Measurements from ENCODE around the gene ARHGAP6. TPM values are rescaled to one million over a fixed set of nuclear protein-coding genes. Genes with fewer than 3 reads are reported as not detected.
"Not testable (repeated sequence)": the region's sequence is repeated elsewhere in the genome, so short reads cannot be mapped to it uniquely, and the experiment has no call there.

ARHGAP6 gene
- total RNA-seq, 1 experiment from 2014 or later: not detected

GRCh38 chrX:11628399-11628798 lies 37.3 kb downstream of the ARHGAP6 start:
- no peaks in the 10 kb centered on the region for H3K9me2 ChIP-seq (replicated peaks; ENCODE audit: insufficient read depth, low read length)
- no peak overlapping the region for H3K4me3 ChIP-seq (ENCODE audit: low read length)
- H3K79me2 ChIP-seq (ENCODE audit: low read length): no peaks in the 10 kb centered on the region
- peaks cover 12% of the 10 kb centered on the region; the same call in 1 of the 2 replicates for H3K9me3 ChIP-seq (ENCODE audit: low read length)
- no peak overlapping the region for H3K4me2 ChIP-seq (ENCODE audit: low read depth, low read length, poor library complexity, severe bottlenecking)
- DNase-seq: no peak
- H4K20me1 ChIP-seq (ENCODE audit: insufficient read depth, low read depth, low read length): no peaks in the 10 kb centered on the region
- H3K36me3 ChIP-seq (ENCODE audit: insufficient read depth, low read length): no peaks in the 10 kb centered on the region
- H3K27ac ChIP-seq (ENCODE audit: low read length): no peak overlapping the region
- H3K27me3 ChIP-seq (ENCODE audit: low read length): no peaks in the 10 kb centered on the region
- H3K9ac ChIP-seq (ENCODE audit: low read length): no peak overlapping the region
- no peak overlapping the region for H2AFZ ChIP-seq (ENCODE audit: low read length)
- no peaks in the 10 kb centered on the region for H3K4me1 ChIP-seq (ENCODE audit: low read length)

- H3K4me1 ChIP-seq (ENCODE audit: low read length): no peaks in the 10 kb centered on the region
- no peaks in the 10 kb centered on the region for H3K27me3 ChIP-seq (ENCODE audit: low read length)
- no peaks in the 10 kb centered on the region for H3K79me2 ChIP-seq (ENCODE audit: low read length)
- no peaks in the 10 kb centered on the region for H4K20me1 ChIP-seq (ENCODE audit: insufficient read depth, low read depth, low read length)
- no peaks in the 10 kb centered on the region for H3K9me2 ChIP-seq (replicated peaks; ENCODE audit: insufficient read depth, low read length)
- no peak overlapping the region for H3K4me3 ChIP-seq (ENCODE audit: low read length)
- no peak overlapping the region for H3K27ac ChIP-seq (ENCODE audit: low read length)
- no peak for DNase-seq
- H3K4me2 ChIP-seq (ENCODE audit: low read depth, low read length, poor library complexity, severe bottlenecking): no peak overlapping the region
- no peak overlapping the region for H3K9ac ChIP-seq (ENCODE audit: low read length)
- H3K9me3 ChIP-seq (ENCODE audit: low read length): peaks cover 12% of the 10 kb centered on the region; the same call in 1 of the 2 replicates
- no peak overlapping the region for H2AFZ ChIP-seq (ENCODE audit: low read length)
- no peaks in the 10 kb centered on the region for H3K36me3 ChIP-seq (ENCODE audit: insufficient read depth, low read length)
These were observed 39.4 kb downstream of the ARHGAP6 start for GRCh38 chrX:11626351-11626750.

GRCh38 chrX:11619441-11619840 lies 46.3 kb downstream of the ARHGAP6 start:
- Histone ChIP-seq H3K4me1 (ENCODE audit: low read length) (no peaks in the 10 kb centered on the region), H3K79me2 (ENCODE audit: low read length) (no peaks in the 10 kb centered on the region), H3K4me3 (ENCODE audit: low read length) (no peak overlapping the region), H3K27me3 (ENCODE audit: low read length) (no peaks in the 10 kb centered on the region; the same call in 1 of the 2 replicates), H2AFZ (ENCODE audit: low read length) (no peak overlapping the region), H3K9ac (ENCODE audit: low read length) (no peak overlapping the region), H3K9me3 (ENCODE audit: low read length) (no peaks in the 10 kb centered on the region), H3K36me3 (ENCODE audit: insufficient read depth, low read length) (no peaks in the 10 kb centered on the region), H3K27ac (ENCODE audit: low read length) (no peak overlapping the region), H3K4me2 (ENCODE audit: low read depth, low read length, poor library complexity, severe bottlenecking) (no peak overlapping the region), H3K9me2 (replicated peaks; ENCODE audit: insufficient read depth, low read length) (no peaks in the 10 kb centered on the region), H4K20me1 (ENCODE audit: insufficient read depth, low read depth, low read length) (no peaks in the 10 kb centered on the region)
- DNase-seq: no peak

GRCh38 chrX:11614253-11614652 lies 51.5 kb downstream of the ARHGAP6 start:
- H4K20me1 ChIP-seq (ENCODE audit: insufficient read depth, low read depth, low read length); H3K4me2 ChIP-seq (ENCODE audit: low read depth, low read length, poor library complexity, severe bottlenecking); H3K79me2 ChIP-seq (ENCODE audit: low read length); H3K27me3 ChIP-seq (ENCODE audit: low read length); H2AFZ ChIP-seq (ENCODE audit: low read length); H3K9ac ChIP-seq (ENCODE audit: low read length); H3K4me3 ChIP-seq (ENCODE audit: low read length); H3K9me3 ChIP-seq (ENCODE audit: low read length); H3K27ac ChIP-seq (ENCODE audit: low read length); H3K9me2 ChIP-seq (replicated peaks; ENCODE audit: insufficient read depth, low read length); DNase-seq; H3K36me3 ChIP-seq (ENCODE audit: insufficient read depth, low read length): not testable (repeated sequence)
- peaks cover 17% of the 10 kb centered on the region for H3K4me1 ChIP-seq (ENCODE audit: low read length)

- Histone ChIP-seq H3K4me1 (ENCODE audit: low read length) (peaks cover 24% of the 10 kb centered on the region), H3K27ac (ENCODE audit: low read length) (no peak overlapping the region), H3K4me2 (ENCODE audit: low read depth, low read length, poor library complexity, severe bottlenecking) (no peak overlapping the region), H4K20me1 (ENCODE audit: insufficient read depth, low read depth, low read length) (no peaks in the 10 kb centered on the region), H3K9me2 (replicated peaks; ENCODE audit: insufficient read depth, low read length) (no peaks in the 10 kb centered on the region), H3K27me3 (ENCODE audit: low read length) (no peaks in the 10 kb centered on the region), H3K79me2 (ENCODE audit: low read length) (no peaks in the 10 kb centered on the region), H3K9me3 (ENCODE audit: low read length) (no peaks in the 10 kb centered on the region), H3K36me3 (ENCODE audit: insufficient read depth, low read length) (no peaks in the 10 kb centered on the region), H3K4me3 (ENCODE audit: low read length) (no peak overlapping the region), H2AFZ (ENCODE audit: low read length) (peak overlapping the region; percentile 9), H3K9ac (ENCODE audit: low read length) (no peak overlapping the region)
- DNase-seq: peak; percentile 69
These were observed 53.8 kb downstream of the ARHGAP6 start for GRCh38 chrX:11611965-11612364.

- Histone ChIP-seq H3K27me3 (ENCODE audit: low read length) (no peaks in the 10 kb centered on the region), H3K4me2 (ENCODE audit: low read depth, low read length, poor library complexity, severe bottlenecking) (no peak overlapping the region), H3K36me3 (ENCODE audit: insufficient read depth, low read length) (no peaks in the 10 kb centered on the region), H3K4me1 (ENCODE audit: low read length) (peaks cover 24% of the 10 kb centered on the region), H3K4me3 (ENCODE audit: low read length) (no peak overlapping the region), H2AFZ (ENCODE audit: low read length) (0 out of 2 replicates have a peak overlapping the region, but pooled peaks have one; percentile 17), H3K27ac (ENCODE audit: low read length) (no peak overlapping the region), H3K9me2 (replicated peaks; ENCODE audit: insufficient read depth, low read length) (no peaks in the 10 kb centered on the region), H4K20me1 (ENCODE audit: insufficient read depth, low read depth, low read length) (no peaks in the 10 kb centered on the region), H3K9me3 (ENCODE audit: low read length) (no peaks in the 10 kb centered on the region), H3K9ac (ENCODE audit: low read length) (no peak overlapping the region), H3K79me2 (ENCODE audit: low read length) (no peaks in the 10 kb centered on the region)
- DNase-seq: no peak
These were observed 54.6 kb downstream of the ARHGAP6 start for GRCh38 chrX:11611161-11611560.

- Histone ChIP-seq H3K79me2 (ENCODE audit: low read length) (no peaks in the 10 kb centered on the region), H3K9ac (ENCODE audit: low read length) (no peak overlapping the region), H2AFZ (ENCODE audit: low read length) (peak overlapping the region; percentile 16; the same call in 1 of the 2 replicates), H4K20me1 (ENCODE audit: insufficient read depth, low read depth, low read length) (no peaks in the 10 kb centered on the region), H3K36me3 (ENCODE audit: insufficient read depth, low read length) (no peaks in the 10 kb centered on the region), H3K27me3 (ENCODE audit: low read length) (no peaks in the 10 kb centered on the region), H3K27ac (ENCODE audit: low read length) (no peak overlapping the region), H3K4me2 (ENCODE audit: low read depth, low read length, poor library complexity, severe bottlenecking) (no peak overlapping the region), H3K4me3 (ENCODE audit: low read length) (no peak overlapping the region), H3K9me3 (ENCODE audit: low read length) (no peaks in the 10 kb centered on the region), H3K4me1 (ENCODE audit: low read length) (peaks cover 24% of the 10 kb centered on the region), H3K9me2 (replicated peaks; ENCODE audit: insufficient read depth, low read length) (no peaks in the 10 kb centered on the region)
- DNase-seq: no peak
These were observed 56.6 kb downstream of the ARHGAP6 start for GRCh38 chrX:11609109-11609508.

- no peak overlapping the region for H3K4me2 ChIP-seq (ENCODE audit: low read depth, low read length, poor library complexity, severe bottlenecking)
- no peaks in the 10 kb centered on the region for H3K9me3 ChIP-seq (ENCODE audit: low read length)
- no peaks in the 10 kb centered on the region for H3K36me3 ChIP-seq (ENCODE audit: insufficient read depth, low read length)
- no peak overlapping the region for H3K9ac ChIP-seq (ENCODE audit: low read length)
- no peak overlapping the region for H3K4me3 ChIP-seq (ENCODE audit: low read length)
- peaks cover 12% of the 10 kb centered on the region for H3K4me1 ChIP-seq (ENCODE audit: low read length)
- no peaks in the 10 kb centered on the region for H3K79me2 ChIP-seq (ENCODE audit: low read length)
- no peaks in the 10 kb centered on the region for H3K9me2 ChIP-seq (replicated peaks; ENCODE audit: insufficient read depth, low read length)
- no peak for DNase-seq
- no peaks in the 10 kb centered on the region for H4K20me1 ChIP-seq (ENCODE audit: insufficient read depth, low read depth, low read length)
- H2AFZ ChIP-seq (ENCODE audit: low read length): no peak overlapping the region
- no peaks in the 10 kb centered on the region for H3K27me3 ChIP-seq (ENCODE audit: low read length)
- H3K27ac ChIP-seq (ENCODE audit: low read length): no peak overlapping the region
These were observed 59.3 kb downstream of the ARHGAP6 start for GRCh38 chrX:11606408-11606807.

GRCh38 chrX:11600578-11600977 lies 65.1 kb downstream of the ARHGAP6 start:
- Histone ChIP-seq H3K9me2 (replicated peaks; ENCODE audit: insufficient read depth, low read length) (no peaks in the 10 kb centered on the region), H4K20me1 (ENCODE audit: insufficient read depth, low read depth, low read length) (no peaks in the 10 kb centered on the region), H3K27me3 (ENCODE audit: low read length) (no peaks in the 10 kb centered on the region), H3K9me3 (ENCODE audit: low read length) (no peaks in the 10 kb centered on the region), H3K36me3 (ENCODE audit: insufficient read depth, low read length) (no peaks in the 10 kb centered on the region), H3K4me2 (ENCODE audit: low read depth, low read length, poor library complexity, severe bottlenecking) (no peak overlapping the region), H3K79me2 (ENCODE audit: low read length) (no peaks in the 10 kb centered on the region), H3K27ac (ENCODE audit: low read length) (no peak overlapping the region), H2AFZ (ENCODE audit: low read length) (no peak overlapping the region), H3K4me3 (ENCODE audit: low read length) (no peak overlapping the region), H3K9ac (ENCODE audit: low read length) (no peak overlapping the region), H3K4me1 (ENCODE audit: low read length) (no peaks in the 10 kb centered on the region)
- DNase-seq: no peak

Data from Karpas-422 (cell line).